HepG2 (cell line): Measurements from ENCODE around the gene TAT. TPM values are rescaled to one million over a fixed set of nuclear protein-coding genes. Genes with fewer than 3 reads are reported as not detected.
A peak's percentile ranks its signal among the peaks of the same experiment; 100 is the strongest.

Experiments
- DDIT3 ChIP-seq: sonication (generic); formaldehyde crosslinking; IDR thresholded peaks from 2 replicates; pipeline ENCODE4 v1.4.0; 2020; ENCODE audit warnings: mild to moderate bottlenecking, missing genetic modification reagents
- FOXA1 ChIP-seq, 2 experiments: fragments of 450-650 bp in 1 of 2; sonication (generic) in 1 of 2; formaldehyde crosslinking in 1 of 2; IDR thresholded peaks; 2 replicates each; pipeline versions ENCODE4 v1.4.0 to v1.6.1; 2016 to 2020; ENCODE audit warnings: missing genetic modification reagents in 1 of 2
- HIVEP1 ChIP-seq: sonication (generic); formaldehyde crosslinking; IDR thresholded peaks from 2 replicates; pipeline ENCODE4 v1.4.0; 2020; ENCODE audit warnings: mild to moderate bottlenecking, missing genetic modification reagents
- ISL2 ChIP-seq: sonication (generic); formaldehyde crosslinking; IDR thresholded peaks from 2 replicates; pipeline ENCODE4 v1.5.0; 2020; ENCODE audit warnings: missing genetic modification reagents
- KDM6A ChIP-seq: IDR thresholded peaks from 2 replicates; pipeline ENCODE4 v1.6.1; 2016; ENCODE audit warnings: low read depth
- KLF11 ChIP-seq: IDR thresholded peaks from 2 replicates; pipeline ENCODE4 v1.6.1; 2016; ENCODE audit warnings: missing compliant biosample characterization
- MEF2D ChIP-seq: sonication (generic); formaldehyde crosslinking; IDR thresholded peaks from 2 replicates; pipeline ENCODE4 v1.5.1; 2020; ENCODE audit warnings: mild to moderate bottlenecking, missing genetic modification reagents
- NFATC3 ChIP-seq: sonication (generic); formaldehyde crosslinking; IDR thresholded peaks from 2 replicates; pipeline ENCODE4 v1.5.1; 2020; ENCODE audit warnings: mild to moderate bottlenecking, missing genetic modification reagents
- NR2C2 ChIP-seq: sonication (generic); formaldehyde crosslinking; IDR thresholded peaks from 2 replicates; pipeline ENCODE4 v1.4.0; 2020; ENCODE audit warnings: missing genetic modification reagents, mild to moderate bottlenecking, moderate library complexity, borderline replicate concordance
- POLR2AphosphoS2 ChIP-seq: IDR thresholded peaks from 2 replicates; pipeline ENCODE4 v1.6.1; 2011; ENCODE audit warnings: low read depth, low read length, improper control_type of control experiment
- PPARG ChIP-seq: conservative IDR thresholded peaks from 2 replicates; pipeline ENCODE4 v1.6.1; 2016; ENCODE audit warnings: missing biosample characterization, missing genetic modification reagents
- ZBTB38 ChIP-seq: sonication (generic); formaldehyde crosslinking; IDR thresholded peaks from 2 replicates; pipeline ENCODE4 v1.5.1; 2020; ENCODE audit warnings: mild to moderate bottlenecking, missing genetic modification reagents
- ZBTB8A ChIP-seq: sonication (generic); formaldehyde crosslinking; IDR thresholded peaks from 2 replicates; pipeline ENCODE4 v1.4.0; 2020; ENCODE audit warnings: mild to moderate bottlenecking, low read depth, missing genetic modification reagents, borderline replicate concordance
- ZNF441 ChIP-seq: sonication (generic); formaldehyde crosslinking; IDR thresholded peaks from 2 replicates; pipeline ENCODE4 v1.7.0; 2021; ENCODE audit warnings: missing genetic modification reagents, borderline replicate concordance
- ZNF468 ChIP-seq: sonication (generic); formaldehyde crosslinking; IDR thresholded peaks from 2 replicates; pipeline ENCODE4 v1.8.0; 2022; ENCODE audit warnings: mild to moderate bottlenecking, moderate library complexity, missing genetic modification reagents
- ZNF558 ChIP-seq: sonication (generic); formaldehyde crosslinking; IDR thresholded peaks from 2 replicates; pipeline ENCODE4 v1.9.0; 2022; ENCODE audit warnings: mild to moderate bottlenecking, missing genetic modification reagents, borderline replicate concordance
- ZNF572 ChIP-seq: sonication (generic); formaldehyde crosslinking; IDR thresholded peaks from 2 replicates; pipeline ENCODE4 v1.5.1; 2020; ENCODE audit warnings: mild to moderate bottlenecking, missing genetic modification reagents
- ZNF761 ChIP-seq: sonication (generic); formaldehyde crosslinking; conservative IDR thresholded peaks from 2 replicates; pipeline ENCODE4 v1.4.0; 2020; ENCODE audit warnings: mild to moderate bottlenecking, missing genetic modification reagents
- ZNF773 ChIP-seq: sonication (generic); formaldehyde crosslinking; IDR thresholded peaks from 2 replicates; pipeline ENCODE4 v1.4.0; 2020; ENCODE audit warnings: missing genetic modification reagents, borderline replicate concordance
- ZNF792 ChIP-seq: IDR thresholded peaks from 2 replicates; pipeline ENCODE4 v1.6.1; 2016
- ZNF816 ChIP-seq: sonication (generic); formaldehyde crosslinking; IDR thresholded peaks from 2 replicates; pipeline ENCODE4 v1.8.0; 2022; ENCODE audit warnings: missing genetic modification reagents, mild to moderate bottlenecking, borderline replicate concordance
- ZNF878 ChIP-seq: sonication (generic); formaldehyde crosslinking; IDR thresholded peaks from 2 replicates; pipeline ENCODE4 v1.8.1; 2023; ENCODE audit warnings: mild to moderate bottlenecking, missing genetic modification reagents, moderate library complexity
- polyA plus RNA-seq, 8 experiments: library from polyadenylated mRNA; depleted of rRNA in 3 of 8; stranded (reverse) in 7 of 8; unstranded in 1 of 8; fragments of >200 nt; fragmentation: Illumina TruSeq in 4 of 8; extraction: Trizol in 4 of 8; gene quantifications; 2 replicates each; pipeline versions ENCODE4 v1.2.1 to v1.2.3, GENCODE V29; 2011 to 2016; ENCODE audit warnings: low read depth in 4 of 8, missing spikeins in 1 of 8, mixed read lengths in 1 of 8; ENCODE audit not compliant: insufficient read depth in 1 of 8
- total RNA-seq, 5 experiments: library from RNA; depleted of rRNA; stranded (reverse); fragments of >200 nt; fragmentation: Illumina TruSeq; extraction: Trizol; gene quantifications; 2 replicates each; pipeline ENCODE4 v1.2.3, GENCODE V29; 2016; ENCODE audit warnings: low read depth in 1 of 5
- TF ChIP-seq, protein P1 (sequence below): sonication (generic); formaldehyde crosslinking; IDR thresholded peaks from 2 replicates; pipeline ENCODE4 v1.4.0; 2020; ENCODE audit warnings: mild to moderate bottlenecking, missing genetic modification reagents, borderline replicate concordance
- TF ChIP-seq, protein P2 (sequence below): sonication (generic); formaldehyde crosslinking; IDR thresholded peaks from 2 replicates; pipeline ENCODE4 v1.8.1; 2023; ENCODE audit warnings: mild to moderate bottlenecking, missing genetic modification reagents
- TF ChIP-seq, protein P3 (sequence below): sonication (generic); formaldehyde crosslinking; IDR thresholded peaks from 2 replicates; pipeline ENCODE4 v1.4.0; 2020; ENCODE audit warnings: low read depth, mild to moderate bottlenecking, missing genetic modification reagents

The TAT gene
- total and polyA plus RNA-seq, 2 of the 13 experiments (the other 11 are each of a cell fraction or from before 2014, with no cell fraction given) = 1.6 to 5.8 TPM

DNA sequence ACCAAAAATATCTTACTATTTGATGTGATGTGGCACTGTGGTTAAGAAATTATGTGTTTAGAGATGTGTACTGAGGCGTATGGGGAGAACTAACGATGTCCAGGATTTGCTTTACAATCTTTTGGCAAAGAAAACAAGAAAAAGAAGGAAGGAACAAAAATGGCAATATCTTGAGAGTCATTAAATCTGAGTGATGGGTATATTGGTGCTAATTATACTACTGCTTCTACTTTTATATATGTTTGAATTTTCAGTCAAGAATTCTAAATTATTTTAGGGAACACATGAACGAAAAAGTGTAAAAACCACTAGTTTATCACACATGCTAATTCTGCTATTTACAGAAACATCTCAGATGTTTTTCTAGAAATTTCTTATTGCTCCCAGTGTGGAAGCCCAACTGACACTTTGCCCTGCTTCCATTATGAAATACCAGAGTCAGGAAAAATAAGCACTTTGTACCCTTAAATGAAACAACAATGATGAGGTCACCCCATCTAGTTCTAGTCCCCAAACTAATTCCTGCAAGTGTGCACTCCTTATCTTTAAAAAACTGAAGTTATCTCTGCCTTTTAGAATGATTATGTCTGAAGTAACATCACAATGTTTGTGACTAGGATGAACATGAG lies 18.8 kb downstream of the TAT start (continued):
- TF ChIP-seq, protein P1, sequence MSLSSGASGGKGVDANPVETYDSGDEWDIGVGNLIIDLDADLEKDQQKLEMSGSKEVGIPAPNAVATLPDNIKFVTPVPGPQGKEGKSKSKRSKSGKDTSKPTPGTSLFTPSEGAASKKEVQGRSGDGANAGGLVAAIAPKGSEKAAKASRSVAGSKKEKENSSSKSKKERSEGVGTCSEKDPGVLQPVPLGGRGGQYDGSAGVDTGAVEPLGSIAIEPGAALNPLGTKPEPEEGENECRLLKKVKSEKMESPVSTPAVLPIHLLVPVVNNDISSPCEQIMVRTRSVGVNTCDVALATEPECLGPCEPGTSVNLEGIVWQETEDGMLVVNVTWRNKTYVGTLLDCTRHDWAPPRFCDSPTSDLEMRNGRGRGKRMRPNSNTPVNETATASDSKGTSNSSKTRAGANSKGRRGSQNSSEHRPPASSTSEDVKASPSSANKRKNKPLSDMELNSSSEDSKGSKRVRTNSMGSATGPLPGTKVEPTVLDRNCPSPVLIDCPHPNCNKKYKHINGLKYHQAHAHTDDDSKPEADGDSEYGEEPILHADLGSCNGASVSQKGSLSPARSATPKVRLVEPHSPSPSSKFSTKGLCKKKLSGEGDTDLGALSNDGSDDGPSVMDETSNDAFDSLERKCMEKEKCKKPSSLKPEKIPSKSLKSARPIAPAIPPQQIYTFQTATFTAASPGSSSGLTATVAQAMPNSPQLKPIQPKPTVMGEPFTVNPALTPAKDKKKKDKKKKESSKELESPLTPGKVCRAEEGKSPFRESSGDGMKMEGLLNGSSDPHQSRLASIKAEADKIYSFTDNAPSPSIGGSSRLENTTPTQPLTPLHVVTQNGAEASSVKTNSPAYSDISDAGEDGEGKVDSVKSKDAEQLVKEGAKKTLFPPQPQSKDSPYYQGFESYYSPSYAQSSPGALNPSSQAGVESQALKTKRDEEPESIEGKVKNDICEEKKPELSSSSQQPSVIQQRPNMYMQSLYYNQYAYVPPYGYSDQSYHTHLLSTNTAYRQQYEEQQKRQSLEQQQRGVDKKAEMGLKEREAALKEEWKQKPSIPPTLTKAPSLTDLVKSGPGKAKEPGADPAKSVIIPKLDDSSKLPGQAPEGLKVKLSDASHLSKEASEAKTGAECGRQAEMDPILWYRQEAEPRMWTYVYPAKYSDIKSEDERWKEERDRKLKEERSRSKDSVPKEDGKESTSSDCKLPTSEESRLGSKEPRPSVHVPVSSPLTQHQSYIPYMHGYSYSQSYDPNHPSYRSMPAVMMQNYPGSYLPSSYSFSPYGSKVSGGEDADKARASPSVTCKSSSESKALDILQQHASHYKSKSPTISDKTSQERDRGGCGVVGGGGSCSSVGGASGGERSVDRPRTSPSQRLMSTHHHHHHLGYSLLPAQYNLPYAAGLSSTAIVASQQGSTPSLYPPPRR (CRISPR knock-in tag) = no peak
- TF ChIP-seq KLF11 (CRISPR knock-in tag) = no peak
- TF ChIP-seq POLR2AphosphoS2 = no peak
- TF ChIP-seq NFATC3 (CRISPR knock-in tag) = no peak
- no peak for TF ChIP-seq FOXA1 (IDR thresholded peaks at IDR 0.05)
- TF ChIP-seq FOXA1 (CRISPR knock-in tag; IDR thresholded peaks at IDR 0.05) = no peak
- TF ChIP-seq, protein P2, sequence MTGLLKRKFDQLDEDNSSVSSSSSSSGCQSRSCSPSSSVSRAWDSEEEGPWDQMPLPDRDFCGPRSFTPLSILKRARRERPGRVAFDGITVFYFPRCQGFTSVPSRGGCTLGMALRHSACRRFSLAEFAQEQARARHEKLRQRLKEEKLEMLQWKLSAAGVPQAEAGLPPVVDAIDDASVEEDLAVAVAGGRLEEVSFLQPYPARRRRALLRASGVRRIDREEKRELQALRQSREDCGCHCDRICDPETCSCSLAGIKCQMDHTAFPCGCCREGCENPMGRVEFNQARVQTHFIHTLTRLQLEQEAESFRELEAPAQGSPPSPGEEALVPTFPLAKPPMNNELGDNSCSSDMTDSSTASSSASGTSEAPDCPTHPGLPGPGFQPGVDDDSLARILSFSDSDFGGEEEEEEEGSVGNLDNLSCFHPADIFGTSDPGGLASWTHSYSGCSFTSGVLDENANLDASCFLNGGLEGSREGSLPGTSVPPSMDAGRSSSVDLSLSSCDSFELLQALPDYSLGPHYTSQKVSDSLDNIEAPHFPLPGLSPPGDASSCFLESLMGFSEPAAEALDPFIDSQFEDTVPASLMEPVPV = no peak
- no peak for TF ChIP-seq ZNF773 (CRISPR knock-in tag)
- TF ChIP-seq ZNF792 (CRISPR knock-in tag) = no peak
- no peak for TF ChIP-seq ISL2 (CRISPR knock-in tag)
- TF ChIP-seq HIVEP1 (CRISPR knock-in tag) = no peak
- no peak for TF ChIP-seq NR2C2 (CRISPR knock-in tag)
- no peak for TF ChIP-seq ZBTB8A (CRISPR knock-in tag)
- TF ChIP-seq ZNF572 (CRISPR knock-in tag) = no peak
- TF ChIP-seq ZNF468 (CRISPR knock-in tag) = no peak
- no peak for TF ChIP-seq ZNF441 (CRISPR knock-in tag)
- TF ChIP-seq, protein P3, sequence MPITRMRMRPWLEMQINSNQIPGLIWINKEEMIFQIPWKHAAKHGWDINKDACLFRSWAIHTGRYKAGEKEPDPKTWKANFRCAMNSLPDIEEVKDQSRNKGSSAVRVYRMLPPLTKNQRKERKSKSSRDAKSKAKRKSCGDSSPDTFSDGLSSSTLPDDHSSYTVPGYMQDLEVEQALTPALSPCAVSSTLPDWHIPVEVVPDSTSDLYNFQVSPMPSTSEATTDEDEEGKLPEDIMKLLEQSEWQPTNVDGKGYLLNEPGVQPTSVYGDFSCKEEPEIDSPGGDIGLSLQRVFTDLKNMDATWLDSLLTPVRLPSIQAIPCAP (CRISPR knock-in tag) = no peak
- no peak for TF ChIP-seq ZNF761
- no peak for TF ChIP-seq DDIT3 (CRISPR knock-in tag)
- TF ChIP-seq MEF2D (CRISPR knock-in tag) = no peak
- TF ChIP-seq ZNF558 (CRISPR knock-in tag) = no peak
- no peak for TF ChIP-seq ZNF878 (CRISPR knock-in tag)
- 0 out of 2 replicates have a peak, but pooled peaks have one; percentile 60 for TF ChIP-seq ZNF816 (CRISPR knock-in tag)
- peak; percentile 80 for TF ChIP-seq PPARG
- no peak for TF ChIP-seq ZBTB38 (CRISPR knock-in tag)
- peak; percentile 24; the same call in 1 of the 2 replicates for TF ChIP-seq KDM6A (CRISPR knock-in tag)
